Endothelial cell of umbilical vein (primary cell): ENCODE data around the gene ZSCAN5B. TPM values are rescaled to one million over a fixed set of nuclear protein-coding genes. Genes with fewer than 3 reads are reported as not detected.

Experiments used
- BruUV-seq: library from RNA; stranded (reverse); fragments of 400-500 nt; replicated peaks from 2 replicates; lab custom pipeline; 2021; lab: Mats Ljungman, UMichigan
- CTCF ChIA-PET: fragments of 300-600, 350-600 bp; sonication (Branson Sonifier 250); formaldehyde crosslinking; loops from one replicate; lab custom pipeline; 2021; ENCODE audit warnings: antibody characterized with exemption, inconsistent platforms; lab: Charles Lee
- POLR2A ChIA-PET: fragments of 300-600, 350-600 bp; sonication (Branson Sonifier 250); formaldehyde crosslinking; loops from one replicate; lab custom pipeline; 2021; ENCODE audit warnings: antibody characterized with exemption, inconsistent platforms; lab: Charles Lee
- DNase-seq: peaks from one replicate; pipeline ENCODE4 v3.0.0-alpha.2; 2011; ENCODE audit warnings: low read depth, low spot score
- FAIRE-seq: peaks from 2 replicates; lab custom pipeline; 2011; peaks lifted over from hg19 to GRCh38; lab: Jason Lieb, UNC
- H2AFZ ChIP-seq: 2 replicates; pipeline ENCODE4 v1.6.0; 2012; ENCODE audit warnings: low read depth, low read length, control low read depth, inconsistent platforms
- H3K27ac ChIP-seq: 2 replicates; pipeline ENCODE4 v1.5.1; 2011; ENCODE audit warnings: low read depth, mild to moderate bottlenecking, control low read depth, low read length, moderate library complexity; ENCODE audit not compliant: insufficient read depth
- H3K27me3 ChIP-seq, 2 experiments: 2 replicates each; pipeline versions ENCODE4 v1.6.0 to v1.6.1; 2011; ENCODE audit warnings: low read length in 2 of 2, mixed read lengths in 1 of 2; ENCODE audit not compliant: control insufficient read depth in 2 of 2, insufficient read depth in 2 of 2
- H3K36me3 ChIP-seq, 2 experiments: 2 replicates in 1 of 2; 3 replicates in 1 of 2; pipeline ENCODE4 v1.5.1; 2011; ENCODE audit warnings: low read length in 2 of 2, mild to moderate bottlenecking in 1 of 2, moderate library complexity in 1 of 2; ENCODE audit not compliant: control insufficient read depth in 2 of 2, insufficient read depth in 2 of 2; ENCODE audit errors: extremely low read depth in 1 of 2
- H3K4me1 ChIP-seq: 3 replicates; pipeline ENCODE4 v1.5.1; 2011; ENCODE audit warnings: mild to moderate bottlenecking, low read length; ENCODE audit not compliant: control insufficient read depth, insufficient read depth; ENCODE audit errors: extremely low read depth
- H3K4me2 ChIP-seq: 2 replicates; pipeline ENCODE4 v1.6.1; 2011; ENCODE audit warnings: low read length, control low read depth, mixed read lengths; ENCODE audit not compliant: insufficient read depth
- H3K4me3 ChIP-seq, 3 experiments: fragments of 200-600 bp in 1 of 3; sonication (generic), shearing (Covaris generic) in 1 of 3; replicated peaks in 1 of 3; 2 replicates each; pipeline ENCODE4 v1.5.1; 2011 to 2016; ENCODE audit warnings: control low read depth in 3 of 3, low read length in 3 of 3, mild to moderate bottlenecking in 2 of 3, inconsistent platforms in 1 of 3, low read depth in 1 of 3, moderate library complexity in 1 of 3; ENCODE audit not compliant: insufficient read depth in 1 of 3
- H3K79me2 ChIP-seq: 2 replicates; pipeline ENCODE4 v1.6.0; 2012; ENCODE audit warnings: low read length, inconsistent platforms; ENCODE audit not compliant: control insufficient read depth, insufficient read depth
- H3K9ac ChIP-seq: replicated peaks from 2 replicates; pipeline ENCODE3; 2011; ENCODE audit warnings: low read length, control low read depth; ENCODE audit not compliant: insufficient read depth; ENCODE audit errors: extremely low read depth
- H3K9me1 ChIP-seq: replicated peaks from 3 replicates; pipeline ENCODE4 v1.6.0; 2011; ENCODE audit warnings: mild to moderate bottlenecking, low read length; ENCODE audit not compliant: control insufficient read depth, insufficient read depth; ENCODE audit errors: extremely low read depth
- H3K9me3 ChIP-seq: replicated peaks from 2 replicates; pipeline ENCODE4 v1.5.1; 2012; ENCODE audit warnings: low read length, inconsistent platforms; ENCODE audit not compliant: control insufficient read depth, insufficient read depth
- H4K20me1 ChIP-seq: replicated peaks from 2 replicates; pipeline ENCODE3; 2011; ENCODE audit warnings: mild to moderate bottlenecking, low read length; ENCODE audit not compliant: control insufficient read depth, insufficient read depth; ENCODE audit errors: extremely low read depth
- EZH2 ChIP-seq: IDR thresholded peaks from 2 replicates; pipeline ENCODE4 v1.6.1; 2012; ENCODE audit warnings: borderline replicate concordance, low read depth, mild to moderate bottlenecking, moderate library complexity, low read length, inconsistent platforms; ENCODE audit not compliant: severe bottlenecking
- FOS ChIP-seq: IDR thresholded peaks from 2 replicates; pipeline ENCODE4 v1.6.1; 2011; ENCODE audit warnings: mild to moderate bottlenecking, low read length, moderate library complexity, borderline replicate concordance; ENCODE audit not compliant: insufficient read depth
- GATA2 ChIP-seq: IDR thresholded peaks from 2 replicates; pipeline ENCODE4 v1.7.0; 2011; ENCODE audit warnings: low read depth, mild to moderate bottlenecking, moderate library complexity, mixed read lengths, low read length; ENCODE audit not compliant: insufficient read length, insufficient read depth
- JUN ChIP-seq: IDR thresholded peaks from 2 replicates; pipeline ENCODE4 v1.6.1; 2011; ENCODE audit warnings: borderline replicate concordance, low read depth; ENCODE audit not compliant: insufficient read length, insufficient read depth
- MYC ChIP-seq: IDR thresholded peaks from one replicate; pipeline ENCODE4 v1.6.1; 2011; ENCODE audit warnings: mild to moderate bottlenecking, low read depth, low read length
- POLR2A ChIP-seq: IDR thresholded peaks from 2 replicates; pipeline ENCODE4 v1.6.1; 2012; ENCODE audit warnings: low read depth, mild to moderate bottlenecking, control low read depth, low read length
- POLR2AphosphoS5 ChIP-seq: IDR thresholded peaks from 2 replicates; pipeline ENCODE4 v1.6.1; 2012; ENCODE audit warnings: low read depth, mild to moderate bottlenecking, control low read depth, low read length, moderate library complexity; ENCODE audit not compliant: insufficient read depth
- dilution Hi-C: fragments of 300-500 bp; cut with MboI; formaldehyde crosslinking; loops from one replicate; pipeline ENCODE4 v1.15.0; 2019; ENCODE audit warnings: low sequenced_read_pairs; ENCODE audit not compliant: extremely low pct_ligation_motif_present
- intact Hi-C: fragments of 100-400 bp; cut with micrococcal nuclease; formaldehyde crosslinking; loops from one replicate; pipeline ENCODE4 v1.10.0; 2022
- polyA plus RNA-seq, 4 experiments: library from polyadenylated mRNA; depleted of rRNA in 3 of 4; stranded (reverse) in 3 of 4; unstranded in 1 of 4; fragments of >200 nt; gene quantifications; 2 replicates each; pipeline versions ENCODE4 v1.2.1 to v1.2.3, GENCODE V29; 2011 to 2012; ENCODE audit warnings: missing spikeins in 1 of 4
- total RNA-seq: library from RNA; stranded (reverse); gene quantifications from 2 replicates; pipeline ENCODE4 v1.2.3, GENCODE V29; 2021
- TF ChIP-seq, protein P1 (sequence below), 2 donors: IDR thresholded peaks; 1 replicate in 1 of 2; 2 replicates in 1 of 2; pipeline ENCODE4 v1.5.1; 2011; ENCODE audit warnings: low read length in 2 of 2, mild to moderate bottlenecking in 2 of 2, moderate library complexity in 2 of 2, control low read depth in 1 of 2, inconsistent platforms in 1 of 2, low read depth in 1 of 2; ENCODE audit not compliant: insufficient read depth in 1 of 2; ENCODE audit errors: extremely low read depth in 1 of 2
- TF ChIP-seq, protein P2 (sequence below): IDR thresholded peaks from 2 replicates; pipeline ENCODE4 v1.6.1; 2011; ENCODE audit not compliant: insufficient read depth, insufficient read length

The ZSCAN5B gene
- total and polyA plus RNA-seq, 2 donors (not counting 3 experiments of a cell fraction or from before 2014, with no cell fraction given): 0.07 TPM; not detected in 1

DNA sequence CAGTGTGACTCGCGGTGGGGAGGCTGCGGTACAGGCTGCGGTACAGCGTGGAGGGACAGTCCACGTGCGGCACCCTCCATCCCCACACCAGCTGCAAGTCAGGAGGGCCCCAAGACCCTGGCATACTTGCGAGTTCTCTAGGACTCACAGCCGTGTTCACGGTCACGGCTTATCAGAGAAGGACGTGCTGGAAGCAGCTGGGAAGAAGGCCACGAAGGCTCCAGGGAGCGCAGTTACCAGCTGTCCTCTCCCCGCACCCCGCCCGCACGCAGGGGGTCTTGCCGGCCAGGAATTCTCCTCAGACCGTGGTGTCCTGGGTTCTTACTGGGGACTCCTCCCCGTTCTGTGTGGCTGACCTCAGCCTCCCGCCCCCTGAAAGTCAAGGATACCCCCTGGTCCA, 50.3 kb downstream of the ZSCAN5B start:
- CTCF ChIA-PET: no interaction called here
- dilution Hi-C loops: no loop called here
- FAIRE-seq: no peak
- Histone ChIP-seq H3K4me2 (no peak overlapping the region), H3K9ac (no peak overlapping the region), H3K36me3 (peaks cover 0 to 18% of the 10 kb centered on the region in 2 experiments), H3K4me1 (no peaks in the 10 kb centered on the region), H3K9me1 (no peaks in the 10 kb centered on the region), H3K9me3 (no peaks in the 10 kb centered on the region), H2AFZ (no peak overlapping the region), H4K20me1 (no peaks in the 10 kb centered on the region), H3K4me3 (no peak overlapping the region), H3K27me3 (no peaks in the 10 kb centered on the region), H3K27ac (no peak overlapping the region), H3K79me2 (peaks cover 18% of the 10 kb centered on the region)
- no peak for DNase-seq
- intact Hi-C loops: no loop called here
- no TSS peak for BruUV-seq
- no peak for TF ChIP-seq JUN
- TF ChIP-seq POLR2AphosphoS5: no peak
- no peak for TF ChIP-seq MYC
- TF ChIP-seq, protein P1, sequence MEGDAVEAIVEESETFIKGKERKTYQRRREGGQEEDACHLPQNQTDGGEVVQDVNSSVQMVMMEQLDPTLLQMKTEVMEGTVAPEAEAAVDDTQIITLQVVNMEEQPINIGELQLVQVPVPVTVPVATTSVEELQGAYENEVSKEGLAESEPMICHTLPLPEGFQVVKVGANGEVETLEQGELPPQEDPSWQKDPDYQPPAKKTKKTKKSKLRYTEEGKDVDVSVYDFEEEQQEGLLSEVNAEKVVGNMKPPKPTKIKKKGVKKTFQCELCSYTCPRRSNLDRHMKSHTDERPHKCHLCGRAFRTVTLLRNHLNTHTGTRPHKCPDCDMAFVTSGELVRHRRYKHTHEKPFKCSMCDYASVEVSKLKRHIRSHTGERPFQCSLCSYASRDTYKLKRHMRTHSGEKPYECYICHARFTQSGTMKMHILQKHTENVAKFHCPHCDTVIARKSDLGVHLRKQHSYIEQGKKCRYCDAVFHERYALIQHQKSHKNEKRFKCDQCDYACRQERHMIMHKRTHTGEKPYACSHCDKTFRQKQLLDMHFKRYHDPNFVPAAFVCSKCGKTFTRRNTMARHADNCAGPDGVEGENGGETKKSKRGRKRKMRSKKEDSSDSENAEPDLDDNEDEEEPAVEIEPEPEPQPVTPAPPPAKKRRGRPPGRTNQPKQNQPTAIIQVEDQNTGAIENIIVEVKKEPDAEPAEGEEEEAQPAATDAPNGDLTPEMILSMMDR (IDR thresholded peaks at IDR 0.05; ENCODE audit: extremely low read depth in 1 of 2, insufficient read depth in 1 of 2, low read depth in 1 of 2, low read length in 2 of 2): no peak
- no peak for TF ChIP-seq EZH2
- no peak for TF ChIP-seq POLR2A
- no peak for TF ChIP-seq FOS
- TF ChIP-seq, protein P2, sequence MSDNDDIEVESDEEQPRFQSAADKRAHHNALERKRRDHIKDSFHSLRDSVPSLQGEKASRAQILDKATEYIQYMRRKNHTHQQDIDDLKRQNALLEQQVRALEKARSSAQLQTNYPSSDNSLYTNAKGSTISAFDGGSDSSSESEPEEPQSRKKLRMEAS: no peak
- no peak for TF ChIP-seq GATA2
- POLR2A ChIA-PET: no interaction called here
